ENCODE results near the gene MICU1.
"Not testable (repeated sequence)": the region's sequence is repeated elsewhere in the genome, so short reads cannot be mapped to it uniquely, and the experiment has no call there.

Gene MICU1

DNA sequence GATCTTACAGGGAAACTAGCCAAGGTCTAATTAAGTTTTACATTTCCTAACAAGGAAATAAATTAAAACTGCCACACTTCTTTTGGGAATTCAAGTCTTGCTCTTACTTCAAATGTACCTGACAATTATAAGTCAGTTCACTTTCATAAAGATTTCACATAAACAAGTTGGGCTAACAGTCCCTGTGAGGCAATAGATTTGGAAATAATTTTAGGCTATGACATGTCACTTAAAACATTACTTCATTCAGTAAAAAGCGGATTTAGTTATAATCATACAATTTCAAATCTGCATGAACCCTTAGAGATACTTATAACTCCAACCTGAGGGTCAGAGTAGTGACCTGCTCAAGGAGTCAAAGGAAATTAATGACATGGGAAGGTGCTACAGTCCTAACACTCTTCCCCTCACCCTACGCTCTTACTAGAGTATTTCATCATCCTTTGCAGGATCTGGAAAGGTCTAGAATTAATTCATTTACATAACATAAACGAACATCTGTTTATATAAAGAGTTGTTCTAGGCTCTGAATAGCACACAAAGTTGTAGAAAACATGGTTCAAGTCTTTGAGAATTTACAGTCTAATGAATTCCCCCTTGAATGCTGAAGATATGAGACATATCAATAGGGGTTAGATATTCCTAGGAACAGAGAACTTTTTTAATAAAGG is 238.8 kb downstream of the MICU1 start:
- no peak for DNase-seq (ENCODE audit: low spot score)

DNA sequence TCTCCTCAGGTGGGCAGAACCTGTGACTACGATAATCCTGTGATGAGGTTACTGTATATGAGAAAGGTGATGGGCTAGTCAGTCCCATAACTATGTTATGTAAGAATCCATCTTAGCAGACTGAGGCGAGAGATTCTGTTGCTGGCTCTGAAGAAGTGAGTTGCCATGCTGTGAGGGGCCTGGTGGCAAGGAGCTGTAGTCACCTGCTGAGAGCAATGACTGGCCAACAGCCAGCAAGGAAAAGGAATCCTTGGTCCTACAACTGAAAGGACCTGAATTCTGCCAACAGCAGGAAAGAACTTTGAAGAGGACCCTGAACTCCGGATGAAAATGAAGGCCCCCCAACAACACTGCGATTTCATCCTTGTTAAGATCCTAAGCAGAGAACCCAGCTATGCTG is 240.2 kb downstream of the MICU1 start:
- DNase-seq (ENCODE audit: low spot score): no peak

DNA sequence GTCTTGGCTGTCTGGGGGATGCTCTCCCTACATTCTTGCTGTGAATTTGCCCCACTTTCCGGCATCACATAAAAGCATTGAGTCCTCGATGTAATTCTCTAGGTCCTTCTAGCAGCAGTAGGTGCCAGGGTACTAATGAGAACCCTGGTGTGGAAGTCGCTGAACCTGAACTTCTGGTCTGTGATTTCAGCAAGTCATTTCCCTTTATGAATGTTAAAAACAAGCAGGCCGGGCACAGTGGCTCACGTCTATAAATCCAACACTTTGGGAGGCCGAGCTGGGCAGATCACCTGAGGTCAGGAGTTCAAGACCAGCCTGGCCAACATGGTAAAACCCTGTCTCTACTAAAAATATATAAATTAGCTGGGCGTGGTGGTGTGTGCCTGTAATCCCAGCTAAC is 240.9 kb downstream of the MICU1 start:
- not testable (repeated sequence) for DNase-seq (ENCODE audit: low spot score)

DNA sequence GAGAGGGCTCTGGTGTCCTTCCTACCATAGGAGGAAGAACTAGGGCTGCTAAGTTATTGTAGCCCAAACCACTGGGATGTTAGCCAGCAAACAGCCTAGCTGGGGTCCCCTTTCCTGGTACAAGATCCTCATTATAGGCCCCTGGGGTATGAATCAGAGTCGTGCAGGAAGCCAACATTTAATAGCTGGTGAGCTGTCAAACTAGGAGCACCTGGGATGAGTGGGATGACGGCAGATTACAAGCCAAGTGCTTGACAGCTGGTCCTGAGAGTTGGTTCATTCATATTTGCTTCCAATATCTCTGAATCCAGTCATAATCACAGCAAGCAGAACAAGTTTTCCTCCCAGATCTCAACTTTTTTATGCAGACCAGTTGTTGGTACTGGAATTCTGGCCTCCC is 246.1 kb downstream of the MICU1 start:
- DNase-seq (ENCODE audit: low spot score): no peak

DNA sequence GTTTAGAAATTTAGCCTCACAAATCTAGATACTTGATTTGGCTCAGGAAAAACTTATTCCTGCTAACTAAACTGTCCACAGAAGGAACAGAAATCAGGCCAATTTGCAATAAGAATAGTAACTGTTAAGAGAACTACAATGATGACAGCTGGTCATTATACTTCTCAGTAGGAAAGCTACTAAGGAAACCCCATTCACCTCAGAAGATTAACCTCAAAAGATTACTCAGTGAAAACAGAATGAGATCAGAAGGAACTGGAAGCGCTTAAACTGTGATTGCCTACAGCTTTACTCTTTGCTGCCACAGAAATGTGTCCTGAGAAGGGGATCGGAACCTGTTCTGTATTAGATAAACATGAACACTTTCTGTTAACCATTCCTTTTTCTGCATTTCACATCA is 246.8 kb downstream of the MICU1 start:
- DNase-seq (ENCODE audit: low spot score): no peak

DNA sequence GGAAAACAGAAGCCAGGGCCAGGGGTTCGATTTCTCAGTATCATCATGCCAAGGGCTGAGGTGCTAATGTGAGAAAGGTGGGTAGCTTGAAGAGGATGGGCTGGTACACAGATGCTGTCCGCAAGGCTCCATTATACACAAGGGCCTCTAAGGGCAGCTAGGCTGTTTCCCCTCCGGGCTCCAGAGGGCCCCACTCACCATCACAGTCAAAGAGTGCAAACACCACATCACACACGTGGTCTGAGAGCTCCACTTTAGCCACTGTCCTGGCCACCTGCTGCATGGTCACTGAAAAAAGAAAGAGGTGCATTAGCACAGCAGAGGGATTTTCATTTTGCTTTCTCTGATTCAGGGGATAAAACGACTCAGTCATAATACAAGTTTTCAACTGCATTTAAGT is 250.3 kb downstream of the MICU1 start:
- no peak for DNase-seq (ENCODE audit: low spot score)

DNA sequence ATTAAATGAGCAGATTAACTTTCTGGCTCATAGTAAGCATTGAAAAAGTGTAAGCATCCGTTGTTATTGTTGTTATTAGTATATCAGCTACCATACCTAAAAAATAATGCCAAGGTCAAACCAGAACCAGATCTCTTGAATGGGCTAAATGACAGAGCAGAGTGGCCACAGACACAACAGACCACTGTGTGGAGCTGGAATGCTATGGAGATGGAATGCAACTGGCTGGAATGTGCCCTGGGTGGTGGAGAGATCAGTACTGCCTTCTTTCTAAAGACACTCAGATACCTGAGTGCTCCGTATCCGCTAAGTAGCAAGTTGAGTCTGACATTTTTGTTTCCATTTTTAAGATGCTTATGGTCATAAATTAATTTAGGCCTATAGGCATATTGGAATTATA is 250.7 kb downstream of the MICU1 start:
- no peak for DNase-seq (ENCODE audit: low spot score)

DNA sequence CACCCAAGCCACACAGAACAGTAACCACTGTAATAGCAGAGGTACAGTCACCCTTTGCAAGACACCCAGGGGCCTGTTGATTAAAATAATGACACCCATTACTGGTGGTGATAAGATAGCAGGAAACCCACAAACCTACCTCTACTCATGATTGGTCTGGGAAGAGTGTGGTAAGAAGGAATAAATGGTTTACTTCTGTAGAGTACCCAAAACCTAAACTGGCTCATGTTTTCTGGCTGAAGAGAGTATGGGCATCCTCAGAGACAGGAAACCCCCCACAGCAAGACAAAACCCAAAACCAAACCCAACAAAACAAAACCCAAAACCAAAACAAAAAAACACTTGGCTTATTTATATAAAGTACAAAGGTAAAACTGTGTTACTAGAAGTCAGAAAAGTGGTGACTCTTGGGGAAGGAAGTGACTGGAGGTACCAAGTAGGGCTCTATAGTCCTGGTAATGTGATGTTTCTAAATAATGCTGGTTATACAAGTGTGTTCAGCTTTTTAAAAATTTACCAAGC is 255.6 kb downstream of the MICU1 start:
- DNase-seq (ENCODE audit: low spot score): no peak

DNA sequence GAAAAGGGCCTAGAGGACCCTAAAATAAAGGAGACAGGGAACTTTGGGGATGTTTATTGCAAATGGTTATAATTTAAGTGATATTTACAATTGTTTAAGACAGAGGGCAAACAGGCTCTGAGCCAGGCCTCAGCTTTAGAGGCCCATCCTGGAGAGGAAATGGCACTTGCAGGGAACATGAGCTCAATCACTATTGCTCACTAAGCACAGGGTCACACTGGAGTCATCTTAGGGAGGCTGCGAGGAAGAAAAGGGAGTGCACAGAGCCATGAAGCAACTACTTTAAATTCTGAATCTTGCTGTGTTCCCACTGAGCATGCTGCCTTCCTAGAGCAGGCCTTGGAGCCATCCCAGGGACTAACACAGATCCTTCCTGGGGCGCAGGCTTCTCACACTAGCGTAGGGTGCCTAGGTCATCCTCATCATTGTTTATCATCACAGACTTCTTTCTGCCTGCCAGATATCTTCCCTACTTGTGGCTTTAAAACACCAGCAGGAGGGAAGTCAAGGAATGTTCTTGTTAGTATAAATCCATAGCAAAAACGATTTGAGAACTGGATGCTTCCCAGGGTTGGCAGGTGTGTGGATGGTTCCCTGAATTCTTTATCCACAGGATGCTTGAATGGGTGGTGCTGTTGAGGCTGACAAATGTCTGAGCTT is 258.4 kb downstream of the MICU1 start:
- DNase-seq (ENCODE audit: low spot score): no peak

DNA sequence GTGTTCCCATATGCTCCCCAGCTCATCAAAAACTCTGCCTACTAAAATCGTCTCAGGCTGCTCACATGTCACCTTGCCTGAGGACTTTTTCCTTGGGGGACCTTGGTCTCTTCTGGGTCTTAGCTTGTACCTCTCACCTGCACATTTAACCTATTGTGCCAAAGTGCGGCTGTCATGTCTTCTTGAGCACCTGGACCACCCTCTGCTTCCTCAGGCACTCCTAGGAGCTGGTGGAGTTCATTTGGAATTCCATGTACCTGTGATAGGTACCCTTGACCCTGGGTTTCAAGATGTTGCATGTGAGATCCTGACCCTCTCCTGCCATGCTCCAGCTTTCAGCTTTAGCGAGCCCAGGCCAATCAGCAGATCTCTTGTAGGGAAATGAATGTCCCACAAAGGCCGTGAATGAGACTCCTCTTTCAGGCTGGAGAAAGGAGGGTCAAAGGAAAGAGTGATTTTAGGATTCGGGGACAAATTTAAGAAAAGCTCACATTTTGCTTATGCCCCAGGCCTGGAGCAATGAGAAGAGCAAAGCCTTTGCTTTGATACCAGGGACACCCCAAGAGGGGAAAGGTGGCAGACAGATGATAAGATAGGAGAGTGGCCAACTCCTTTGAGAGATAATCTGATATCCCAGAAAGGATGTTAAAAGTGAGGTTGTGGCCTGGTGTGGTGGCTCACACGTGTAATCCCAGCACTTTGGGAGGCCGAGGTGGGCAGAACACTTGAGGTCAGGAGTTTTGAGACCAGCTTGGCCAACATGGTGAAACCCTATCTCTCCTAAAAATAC is 260.6 kb downstream of the MICU1 start:
- no peak for DNase-seq (ENCODE audit: low spot score)

DNA sequence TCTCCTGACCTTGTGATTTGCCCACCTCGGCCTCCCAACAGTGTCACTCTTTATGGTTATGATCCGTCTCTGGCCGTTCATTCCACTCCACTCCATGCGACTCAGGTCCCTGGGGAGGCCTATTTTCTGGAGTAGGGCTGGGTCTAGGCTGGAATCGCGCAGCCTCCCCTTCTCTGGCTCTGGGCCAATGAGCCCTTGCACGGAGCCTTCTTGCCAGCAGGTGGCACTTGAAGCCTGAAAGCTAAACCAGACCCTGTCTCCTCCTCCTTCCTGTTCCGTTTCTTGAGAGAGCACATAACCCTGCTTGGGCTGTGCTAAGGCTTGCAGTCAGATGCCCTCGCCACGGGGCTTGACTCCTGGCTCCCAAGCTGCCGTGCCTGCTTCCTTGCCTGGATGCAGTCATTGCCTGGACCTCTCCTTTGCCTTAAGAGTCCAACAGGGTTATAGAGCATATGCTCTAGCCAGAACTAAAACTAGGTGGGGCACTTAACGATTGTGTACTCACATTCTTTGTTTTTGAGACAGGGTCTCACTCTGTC is 261.6 kb downstream of the MICU1 start:
- DNase-seq (ENCODE audit: low spot score): peak; percentile 82

DNA sequence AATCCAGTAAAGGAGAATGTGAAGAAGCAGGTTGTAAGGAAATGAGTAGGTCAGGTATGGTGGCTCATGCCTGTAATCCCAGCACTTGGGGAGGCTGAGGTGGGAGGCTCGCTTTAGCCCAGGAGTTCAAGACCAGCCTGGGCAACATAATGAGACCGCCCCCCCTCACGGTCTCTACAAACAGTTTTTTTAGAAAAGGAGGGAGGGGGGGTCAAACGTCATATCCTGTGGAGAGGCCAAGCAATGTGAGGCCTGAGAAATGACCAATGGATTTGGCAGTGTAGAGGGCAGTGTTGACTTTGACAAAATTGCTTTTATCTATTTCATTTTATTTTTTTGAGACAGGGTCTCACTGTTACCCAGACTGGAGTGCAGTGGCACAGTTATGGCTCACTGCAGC is 268.9 kb downstream of the MICU1 start:
- DNase-seq (ENCODE audit: low spot score): no peak

DNA sequence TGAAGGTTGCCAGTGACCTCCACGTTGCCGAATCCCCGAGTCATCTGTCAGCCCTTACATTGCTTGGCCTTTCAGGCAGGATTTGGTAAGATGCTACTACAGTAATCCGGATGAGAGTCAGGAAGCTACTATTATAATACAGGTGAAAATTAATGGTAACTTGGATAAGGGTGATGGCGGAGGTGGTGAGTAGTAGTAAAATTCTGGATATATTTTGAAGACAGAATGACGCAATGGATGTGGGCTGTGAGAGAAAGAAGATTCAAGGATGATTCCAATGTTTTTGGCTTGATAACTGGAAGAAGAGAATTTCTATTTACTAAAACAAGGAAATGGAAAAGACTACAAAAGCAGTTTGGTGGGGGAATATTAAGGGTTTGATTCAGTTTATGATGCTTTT is 269.8 kb downstream of the MICU1 start:
- no peak for DNase-seq (ENCODE audit: low spot score)

DNA sequence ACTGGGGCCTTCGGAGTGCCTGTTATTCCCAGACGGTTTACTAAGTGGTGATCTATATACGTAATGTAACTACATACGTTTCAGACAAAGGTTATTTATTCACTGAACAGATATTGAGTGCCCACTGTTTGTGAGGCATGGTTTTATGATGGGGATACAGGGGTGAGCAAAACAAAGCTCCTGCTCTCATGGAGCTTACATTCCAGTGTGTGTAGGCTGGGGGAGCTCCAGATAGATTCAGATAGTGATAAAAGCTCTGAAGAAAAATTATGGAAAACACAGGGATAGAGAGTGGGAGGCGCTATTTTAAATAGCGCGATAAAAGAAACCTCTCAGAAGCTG is 270.7 kb downstream of the MICU1 start:
- DNase-seq (ENCODE audit: low spot score): no peak

DNA sequence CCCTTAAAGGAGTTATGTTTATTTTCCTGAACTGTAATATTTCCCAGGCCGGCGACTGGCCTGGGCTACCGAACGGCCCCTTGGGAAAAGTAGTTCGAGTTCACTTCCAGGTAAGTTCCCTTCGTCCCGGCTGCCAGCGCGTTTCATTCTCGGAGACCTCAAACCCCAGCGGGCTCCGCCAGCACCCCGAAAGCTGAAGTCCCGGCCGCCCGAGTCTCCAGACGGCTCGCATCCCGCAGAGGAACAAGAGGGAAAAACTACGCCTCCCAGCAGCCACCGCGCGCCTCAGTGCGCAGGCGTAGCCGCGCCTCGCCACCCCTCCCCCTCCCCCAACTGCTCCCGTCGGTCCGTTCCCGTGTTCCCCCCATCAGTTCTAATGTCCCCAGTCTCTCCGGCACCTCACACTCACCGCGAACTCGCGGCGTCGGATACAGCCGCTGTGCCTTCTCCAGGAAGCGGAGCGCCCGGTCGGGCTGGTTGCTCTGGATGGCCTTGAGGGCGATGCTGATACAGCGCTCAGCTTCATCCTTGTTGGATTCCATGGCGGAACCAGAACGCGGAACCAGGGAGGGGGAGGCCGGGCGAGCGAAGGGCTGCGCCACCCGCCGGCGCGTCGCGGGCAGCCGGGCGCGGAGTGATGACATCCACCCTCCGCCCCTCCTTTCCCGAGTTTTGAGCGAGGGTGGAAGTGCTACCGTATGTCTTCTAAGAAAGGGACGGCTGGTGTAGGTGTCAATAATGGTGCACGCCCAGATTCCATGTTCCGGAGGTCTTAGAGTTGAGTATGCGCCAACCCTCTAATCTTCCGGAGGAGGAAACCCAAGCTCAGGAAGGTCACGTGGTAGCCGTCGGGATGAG is 271.3 kb downstream of the MICU1 start, which contains the start of gene DNAJB12:
Gene DNAJB12 (minus strand): TSS at position 564 of the 858 bp plus-strand sequence. CDS start 22 bp downstream, at position 542.
- DNase-seq (ENCODE audit: low spot score): peak; percentile 86

DNA sequence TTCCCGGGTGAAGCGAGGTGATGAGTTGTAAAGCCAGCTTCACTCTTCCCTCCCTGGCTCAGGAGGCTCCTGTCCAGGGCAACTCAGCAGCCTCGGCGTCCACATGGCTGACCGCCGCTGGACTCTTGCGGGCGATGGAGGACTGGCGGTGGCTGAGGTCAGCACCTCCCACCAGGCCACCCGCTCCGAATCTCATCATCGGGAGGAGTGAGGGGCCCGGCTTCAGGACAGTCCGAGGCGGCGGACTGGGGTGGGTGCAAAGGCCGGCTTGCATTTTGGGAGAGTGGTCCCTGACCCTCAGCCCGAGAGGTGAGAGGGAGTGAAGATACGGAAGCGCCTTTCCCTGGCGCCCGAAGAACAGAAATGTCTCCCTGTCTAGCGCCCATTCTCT is 271.9 kb downstream of the MICU1 start:
- no peak for DNase-seq (ENCODE audit: low spot score)

DNA sequence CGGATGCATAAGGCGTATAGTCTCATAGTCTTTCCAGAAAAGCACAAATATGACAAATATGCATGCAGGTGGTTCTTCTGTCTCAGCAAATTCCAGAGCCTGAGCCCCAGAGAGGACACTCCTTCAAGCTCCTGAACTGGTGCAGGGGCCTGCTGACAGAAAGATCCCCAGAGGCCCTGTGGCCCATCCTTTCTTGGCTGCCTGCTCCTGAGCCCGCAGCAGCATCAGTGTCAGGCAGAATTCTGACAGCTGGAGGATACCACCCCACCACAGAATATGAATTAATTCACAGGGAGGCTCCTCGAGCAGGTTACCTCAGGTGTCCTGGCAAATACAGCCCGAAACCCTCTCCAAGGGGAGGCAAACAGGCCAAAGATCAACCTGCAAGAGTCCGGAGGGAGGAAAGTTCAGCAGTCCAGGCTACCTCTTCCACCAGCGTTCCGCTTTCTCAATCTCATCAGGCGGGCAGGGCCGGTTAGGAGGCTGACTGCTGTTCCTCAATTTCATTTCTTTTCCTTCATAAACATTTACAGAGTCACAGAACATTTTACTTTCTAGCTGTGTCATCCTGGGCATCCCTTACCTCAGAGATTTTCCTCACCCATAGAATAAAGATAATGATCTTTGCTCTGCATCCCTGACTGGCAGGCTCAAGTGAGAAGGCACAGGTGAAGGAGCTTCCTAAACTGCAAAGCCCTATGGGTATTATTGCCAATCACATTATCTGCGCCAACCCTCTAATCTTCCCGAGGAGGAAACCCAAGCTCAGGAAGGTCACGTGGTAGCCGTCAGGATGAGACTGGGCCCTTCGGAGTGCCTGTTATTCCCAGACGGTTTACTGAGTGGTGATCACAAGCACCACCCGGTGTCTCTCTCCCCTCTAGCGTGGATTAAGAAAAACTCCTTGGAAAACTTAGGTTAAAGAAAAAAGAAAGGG is 272.6 kb downstream of the MICU1 start:
- no peak for DNase-seq (ENCODE audit: low spot score)

DNA sequence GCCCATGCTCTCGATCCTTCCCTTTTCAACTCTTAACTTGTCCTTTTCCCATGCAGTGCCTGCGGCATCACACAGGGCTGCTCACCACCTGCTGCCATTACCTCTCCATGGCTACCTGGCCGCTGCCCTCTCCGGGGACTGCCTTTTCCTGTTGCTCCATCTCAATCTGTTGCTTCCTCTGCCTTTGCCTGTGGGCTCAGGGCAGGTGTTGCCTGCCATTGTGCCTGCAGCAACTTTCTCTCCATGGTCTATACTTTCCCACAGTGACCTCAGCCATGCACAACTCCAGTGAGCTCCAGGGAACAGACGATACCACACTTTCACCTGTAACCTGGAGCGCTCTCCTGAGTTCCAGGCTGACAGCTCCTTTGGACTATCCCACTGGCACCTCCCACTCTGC is 274.4 kb downstream of the MICU1 start:
- DNase-seq (ENCODE audit: low spot score): no peak

DNA sequence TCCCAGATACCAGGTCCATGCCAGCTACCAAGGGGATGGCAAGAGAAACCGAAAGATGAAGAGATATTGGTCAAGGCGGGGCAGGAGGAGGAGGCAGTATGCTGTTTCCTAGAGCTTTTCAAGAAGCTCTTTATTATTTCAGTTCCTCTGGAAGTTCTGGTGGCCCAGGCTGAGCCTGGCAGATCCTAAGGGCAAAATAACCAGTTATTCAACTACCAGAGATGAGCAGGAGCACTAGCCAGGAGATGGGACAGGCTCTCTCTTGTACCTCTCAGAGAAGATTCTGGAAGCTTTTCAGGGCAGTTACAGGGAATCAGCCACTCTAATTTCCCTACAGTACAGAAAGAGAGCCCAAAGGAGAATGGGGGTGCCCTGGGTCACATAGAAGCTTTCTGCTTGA is 276.4 kb downstream of the MICU1 start:
- no peak for DNase-seq (ENCODE audit: low spot score)

DNA sequence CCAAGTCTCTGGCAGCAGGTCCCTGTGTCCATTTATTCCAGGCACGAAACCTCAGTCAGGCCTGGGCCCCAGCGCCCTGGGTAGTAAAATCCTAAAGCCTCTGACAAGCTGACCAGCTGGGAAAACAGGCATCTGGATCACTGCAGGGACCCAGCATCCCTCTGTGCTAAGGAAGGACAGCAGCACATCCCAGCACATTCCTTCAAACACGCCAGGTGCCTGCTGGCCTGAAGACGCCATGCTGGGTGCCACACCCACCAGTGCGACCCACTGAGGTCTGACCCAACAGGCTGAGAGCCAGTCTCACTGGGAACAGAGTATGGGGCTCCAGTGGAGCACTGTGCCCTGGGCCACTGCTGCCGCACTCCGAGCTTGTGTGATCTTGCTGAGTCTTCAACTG is 277.6 kb downstream of the MICU1 start:
- DNase-seq (ENCODE audit: low spot score): no peak

DNA sequence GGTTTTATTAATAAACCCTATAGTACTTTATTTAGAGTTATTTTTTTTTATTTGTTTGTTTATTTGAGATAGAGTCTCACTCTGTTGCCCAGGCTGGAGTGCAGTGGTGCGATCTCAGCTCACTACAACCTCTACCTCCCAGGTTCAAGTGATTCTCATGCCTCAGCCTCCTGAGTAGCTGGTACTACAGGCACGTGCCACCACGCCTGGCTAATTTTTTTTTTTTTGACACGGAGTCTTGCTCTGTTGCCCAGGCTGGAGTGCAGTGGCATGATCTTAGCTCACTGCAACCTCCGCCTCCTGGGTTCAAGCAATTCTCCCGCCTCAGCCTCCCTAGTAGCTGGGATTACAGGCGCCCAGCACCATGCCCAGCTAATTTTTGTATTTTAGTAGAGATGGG is 279.8 kb downstream of the MICU1 start:
- DNase-seq (ENCODE audit: low spot score): not testable (repeated sequence)

All from D341Med (cell line).